Kidney (tissue), 14 donors: ENCODE measurements around the gene SMAD1. TPM values are rescaled to one million over a fixed set of nuclear protein-coding genes. Genes with fewer than 3 reads are reported as not detected.

Experiments
- DNase-seq, 5 donors: peaks; one replicate each; pipeline ENCODE4 v3.0.0-alpha.2; 2013 to 2020
- FAIRE-seq: peaks from 2 replicates; lab custom pipeline; 2012; peaks lifted over from hg19 to GRCh38; lab: Jason Lieb, UNC
- H3K27ac ChIP-seq, 2 donors: one replicate each; pipeline ENCODE4 v1.7.0; 2013; ENCODE audit warnings: low read depth in 2 of 2, low read length in 2 of 2, inconsistent platforms in 1 of 2
- H3K27me3 ChIP-seq: one replicate; pipeline ENCODE4 v1.7.1; 2013; ENCODE audit warnings: low read length, inconsistent platforms; ENCODE audit not compliant: control insufficient read depth, insufficient read depth
- H3K36me3 ChIP-seq, 3 donors: one replicate each; pipeline versions ENCODE4 v1.7.0 to v1.7.1; 2013; ENCODE audit warnings: low read length in 3 of 3, control low read depth in 1 of 3, inconsistent platforms in 1 of 3; ENCODE audit not compliant: insufficient read depth in 3 of 3, control insufficient read depth in 2 of 3
- H3K4me1 ChIP-seq, 3 donors: one replicate each; pipeline versions ENCODE4 v1.7.0 to v1.7.1; 2013; ENCODE audit warnings: low read length in 3 of 3, inconsistent platforms in 1 of 3, low read depth in 1 of 3; ENCODE audit not compliant: control insufficient read depth in 2 of 3, insufficient read depth in 2 of 3
- H3K4me3 ChIP-seq, 3 donors: one replicate each; pipeline versions ENCODE4 v1.7.0 to v1.8.1; 2013; ENCODE audit warnings: low read length in 3 of 3, control low read depth in 1 of 3, inconsistent platforms in 1 of 3
- H3K9ac ChIP-seq, 3 donors: one replicate each; pipeline versions ENCODE4 v1.7.0 to v1.7.1; 2013; ENCODE audit warnings: low read length in 3 of 3, control low read depth in 1 of 3, inconsistent platforms in 1 of 3
- H3K9me3 ChIP-seq, 3 donors: one replicate each; pipeline versions ENCODE4 v1.7.0 to v1.7.1; 2013; ENCODE audit warnings: low read length in 3 of 3, control low read depth in 1 of 3, inconsistent platforms in 1 of 3; ENCODE audit not compliant: control insufficient read depth in 2 of 3, insufficient read depth in 1 of 3
- CTCF ChIP-seq: IDR thresholded peaks from 3 replicates; pipeline ENCODE4 v1.5.1; 2012; ENCODE audit warnings: mild to moderate bottlenecking, moderate library complexity, borderline replicate concordance; ENCODE audit not compliant: insufficient read depth; ENCODE audit errors: extremely low read depth
- intact Hi-C: fragments of 100-400 bp; cut with DNase I; formaldehyde crosslinking; loops from one replicate; pipeline ENCODE4 v1.11.1; 2022
- polyA plus RNA-seq: library from polyadenylated mRNA; stranded (reverse); fragments of 350-450 nt; fragmentation: Illumina TruSeq; extraction: RNeasy Lipid Tissue Mini Kit (QIAGEN cat#74804); gene quantifications from one replicate; pipeline ENCODE4 v1.2.3, GENCODE V29; 2014; ENCODE audit warnings: low read depth, low replicate concordance; ENCODE audit not compliant: insufficient read depth
- total RNA-seq: library from RNA; stranded (reverse); fragmentation: NEBNext Ultra II Directional; extraction: Animal tissue kit (Norgen Biotek cat#: 25700); gene quantifications from one replicate; pipeline ENCODE4 v1.2.1, GENCODE V29; 2021
- donor health status: control.
- donor health status: control.
- donor health status: control.
- donor health status: control.
- donor health status: control.
- donor health status: DM: yes; HTN: yes; CAD: no.
- donor health status: Normal renal cell carcinoma (clear cell type).

SMAD1 gene
- total and polyA plus RNA-seq, 2 donors from 2014 or later = 8.9 to 39.5 TPM

GRCh38 chr4:145492376-145492775 lies 10.7 kb downstream of the SMAD1 start:
- intact Hi-C loops = no loop called here
- no peaks in the 10 kb centered on the region for H3K27me3 ChIP-seq
- no peak overlapping the region for H3K9ac ChIP-seq
- no peak overlapping the region for H3K27ac ChIP-seq
- DNase-seq (no peak), FAIRE-seq (no peak)
- peaks cover 2 to 20% (median 5%) of the 10 kb centered on the region in 3 donors for H3K4me1 ChIP-seq
- H3K36me3 ChIP-seq = no peaks in the 10 kb centered on the region
- no peak overlapping the region for H3K4me3 ChIP-seq
- no peaks in the 10 kb centered on the region for H3K9me3 ChIP-seq
- TF ChIP-seq CTCF = no peak

- intact Hi-C loops = no loop called here
- H3K9me3 ChIP-seq = no peaks in the 10 kb centered on the region
- DNase-seq (peak in 1 of 5 donors; percentile 27), FAIRE-seq (peak; percentile 49)
- H3K27ac ChIP-seq = no peak overlapping the region
- H3K4me3 ChIP-seq = no peak overlapping the region
- H3K27me3 ChIP-seq = no peaks in the 10 kb centered on the region
- H3K9ac ChIP-seq = no peak overlapping the region
- peaks cover 2 to 24% (median 5%) of the 10 kb centered on the region in 3 donors for H3K4me1 ChIP-seq
- no peak for TF ChIP-seq CTCF
- no peaks in the 10 kb centered on the region for H3K36me3 ChIP-seq
Measured at GRCh38 chr4:145493166-145493565, 11.5 kb downstream of the SMAD1 start.

GRCh38 chr4:145494666-145495270 lies 13.1 kb downstream of the SMAD1 start:
- H3K36me3 ChIP-seq = no peaks in the 10 kb centered on the region
- H3K9me3 ChIP-seq = no peaks in the 10 kb centered on the region
- H3K27ac ChIP-seq = no peak overlapping the region
- H3K4me3 ChIP-seq = no peak overlapping the region
- H3K9ac ChIP-seq = no peak overlapping the region
- peaks cover 2 to 24% (median 5%) of the 10 kb centered on the region in 3 donors for H3K4me1 ChIP-seq
- FAIRE-seq (no peak), DNase-seq (no peak)
- no peaks in the 10 kb centered on the region for H3K27me3 ChIP-seq
- intact Hi-C loops = no loop called here
- no peak for TF ChIP-seq CTCF

- Histone ChIP-seq H3K27me3 (no peaks in the 10 kb centered on the region), H3K9ac (no peak overlapping the region), H3K36me3 (no peaks in the 10 kb centered on the region), H3K4me1 (peaks cover 2 to 25% (median 5%) of the 10 kb centered on the region in 3 donors), H3K4me3 (no peak overlapping the region), H3K27ac (no peak overlapping the region), H3K9me3 (no peaks in the 10 kb centered on the region)
- no peak for DNase-seq
- intact Hi-C loops = no loop called here
- no peak for FAIRE-seq
- TF ChIP-seq CTCF = no peak
Measured at GRCh38 chr4:145496292-145496691, 14.6 kb downstream of the SMAD1 start.
